K562 (cell line): ENCODE results near the gene VEGFA. TPM values are rescaled to one million over a fixed set of nuclear protein-coding genes. Genes with fewer than 3 reads are reported as not detected.

ENCODE experiments used
- ARID1B ChIP-seq: fragments of 450-650 bp; IDR thresholded peaks from 2 replicates; pipeline ENCODE4 v1.6.1; 2016; ENCODE audit warnings: antibody characterized with exemption, mild to moderate bottlenecking, inconsistent platforms
- ATF1 ChIP-seq, 2 experiments: fragments of 450-650 bp in 1 of 2; IDR thresholded peaks; 2 replicates each; pipeline ENCODE4 v1.6.1; 2016; ENCODE audit warnings: missing compliant biosample characterization in 1 of 2, missing genetic modification characterization in 1 of 2
- CHCHD3 ChIP-seq: fragments of 250-450 bp; sonication (Bioruptor Pico); IDR thresholded peaks from 2 replicates; pipeline ENCODE4 v2.1.2; 2022; ENCODE audit warnings: mild to moderate bottlenecking
- E4F1 ChIP-seq: fragments of 250-450 bp; sonication (Bioruptor Pico); IDR thresholded peaks from 2 replicates; pipeline ENCODE4 v1.5.0; 2021; ENCODE audit warnings: mild to moderate bottlenecking, borderline replicate concordance
- EWSR1 ChIP-seq: fragments of 450-650 bp; IDR thresholded peaks from 2 replicates; pipeline ENCODE4 v1.6.1; 2018; ENCODE audit warnings: borderline replicate concordance, mild to moderate bottlenecking, low read depth, moderate library complexity; ENCODE audit not compliant: partially characterized antibody
- FOXK1 ChIP-seq: sonication (generic); formaldehyde crosslinking; IDR thresholded peaks from 2 replicates; pipeline ENCODE4 v1.8.0; 2022; ENCODE audit warnings: missing genetic modification reagents, mild to moderate bottlenecking, borderline replicate concordance
- KDM2B ChIP-seq: fragments of 250-450 bp; sonication (Bioruptor Pico); IDR thresholded peaks from 2 replicates; pipeline ENCODE4 v1.8.0; 2021; ENCODE audit warnings: mild to moderate bottlenecking, moderate library complexity
- KDM5B ChIP-seq: fragments of 200-600 bp; sonication (generic); IDR thresholded peaks from 2 replicates; pipeline ENCODE4 v1.6.1; 2012; ENCODE audit warnings: low read depth, mild to moderate bottlenecking, moderate library complexity, low read length, control low read depth, inconsistent platforms; ENCODE audit not compliant: insufficient replicate concordance
- MAX ChIP-seq: sonication (generic); formaldehyde crosslinking; IDR thresholded peaks from 2 replicates; pipeline ENCODE4 v1.9.0; 2022; ENCODE audit warnings: mild to moderate bottlenecking, missing genetic modification reagents
- MEF2D ChIP-seq: conservative IDR thresholded peaks from 2 replicates; pipeline ENCODE4 v1.6.1; 2016; ENCODE audit warnings: low read depth, missing genetic modification characterization, missing compliant biosample characterization
- PHF8 ChIP-seq: fragments of 200-600 bp; sonication (generic); IDR thresholded peaks from 2 replicates; pipeline ENCODE4 v1.6.1; 2012; ENCODE audit warnings: mixed run types, mild to moderate bottlenecking, inconsistent platforms, low read length, moderate library complexity, borderline replicate concordance
- PPARD ChIP-seq: fragments of 250-450 bp; sonication (Bioruptor Pico); IDR thresholded peaks from 2 replicates; pipeline ENCODE4 v1.8.0; 2022; ENCODE audit warnings: inconsistent platforms, mild to moderate bottlenecking, moderate library complexity
- RBM34 ChIP-seq: fragments of 200-400 bp; formaldehyde crosslinking; IDR thresholded peaks from 2 replicates; pipeline ENCODE4 v1.6.1; 2018; ENCODE audit warnings: low read length, borderline replicate concordance; ENCODE audit not compliant: insufficient read depth
- SLC30A9 ChIP-seq: fragments of 250-450 bp; sonication (Bioruptor Pico); IDR thresholded peaks from 2 replicates; pipeline ENCODE4 v1.8.0; 2022; ENCODE audit warnings: mild to moderate bottlenecking, moderate library complexity
- SREBF1 ChIP-seq: fragments of 150-350 bp; IDR thresholded peaks from 2 replicates; pipeline ENCODE4 v1.6.1; 2014; ENCODE audit warnings: antibody characterized with exemption, low read depth, low read length, borderline replicate concordance
- STAT5A ChIP-seq: IDR thresholded peaks from 2 replicates; pipeline ENCODE4 v1.6.1; 2012; ENCODE audit warnings: low read length, inconsistent platforms, borderline replicate concordance
- ZBTB7A ChIP-seq: IDR thresholded peaks from 2 replicates; pipeline ENCODE4 v1.6.1; 2011; ENCODE audit warnings: low read depth, mild to moderate bottlenecking, low read length, moderate library complexity, borderline replicate concordance; ENCODE audit not compliant: control insufficient read depth
- ZC3H4 ChIP-seq: sonication (generic); formaldehyde crosslinking; IDR thresholded peaks from 2 replicates; pipeline ENCODE4 v1.9.0; 2021; ENCODE audit warnings: missing genetic modification reagents, borderline replicate concordance
- ZKSCAN1 ChIP-seq: fragments of 150-350 bp; IDR thresholded peaks from 2 replicates; pipeline ENCODE4 v1.6.1; 2016; ENCODE audit warnings: low read depth, low read length
- ZNF263 ChIP-seq: sonication (generic); formaldehyde crosslinking; IDR thresholded peaks from 2 replicates; pipeline ENCODE4 v1.8.0; 2022; ENCODE audit warnings: mild to moderate bottlenecking, missing genetic modification reagents, borderline replicate concordance
- ZNF316 ChIP-seq: fragments of 450-650 bp; IDR thresholded peaks from 2 replicates; pipeline ENCODE4 v1.6.1; 2016
- polyA plus RNA-seq, 8 experiments: library from polyadenylated mRNA; depleted of rRNA in 4 of 8; stranded (reverse) in 5 of 8; unstranded in 3 of 8; fragments of >200 nt; fragmentation: Nextera tagmentation in 2 of 8; fragmentation: Illumina TruSeq in 1 of 8; extraction: Ambion mirVana in 2 of 8; extraction: Trizol in 1 of 8; gene quantifications; 2 replicates each; pipeline versions ENCODE4 v1.2.1 to v1.2.3, GENCODE V29; 2011 to 2014; ENCODE audit warnings: inconsistent platforms in 1 of 8, missing spikeins in 1 of 8
- total RNA-seq, 7 experiments: library from RNA; depleted of rRNA in 6 of 7; stranded (reverse); fragments of >200 nt in 6 of 7; fragmentation: Illumina TruSeq in 2 of 7; extraction: Trizol in 2 of 7; gene quantifications; 2 replicates each; pipeline versions ENCODE4 v1.2.1 to v1.2.3, GENCODE V29; 2011 to 2021; ENCODE audit warnings: low replicate concordance in 1 of 7
- TF ChIP-seq, protein P1 (sequence below): sonication (generic); formaldehyde crosslinking; IDR thresholded peaks from 2 replicates; pipeline ENCODE4 v1.8.0; 2022; ENCODE audit warnings: mild to moderate bottlenecking, low read depth, missing genetic modification reagents
- TF ChIP-seq, protein P2 (sequence below): fragments of 450-650 bp; formaldehyde crosslinking; IDR thresholded peaks from 2 replicates; pipeline ENCODE4 v1.4.0; 2020; ENCODE audit warnings: mild to moderate bottlenecking, mixed read lengths

Gene VEGFA
- total and polyA plus RNA-seq, 9 of the 15 experiments (the other 6 are each of a cell fraction or from before 2014, with no cell fraction given) = 14.0 to 271 (median 124) TPM

DNA sequence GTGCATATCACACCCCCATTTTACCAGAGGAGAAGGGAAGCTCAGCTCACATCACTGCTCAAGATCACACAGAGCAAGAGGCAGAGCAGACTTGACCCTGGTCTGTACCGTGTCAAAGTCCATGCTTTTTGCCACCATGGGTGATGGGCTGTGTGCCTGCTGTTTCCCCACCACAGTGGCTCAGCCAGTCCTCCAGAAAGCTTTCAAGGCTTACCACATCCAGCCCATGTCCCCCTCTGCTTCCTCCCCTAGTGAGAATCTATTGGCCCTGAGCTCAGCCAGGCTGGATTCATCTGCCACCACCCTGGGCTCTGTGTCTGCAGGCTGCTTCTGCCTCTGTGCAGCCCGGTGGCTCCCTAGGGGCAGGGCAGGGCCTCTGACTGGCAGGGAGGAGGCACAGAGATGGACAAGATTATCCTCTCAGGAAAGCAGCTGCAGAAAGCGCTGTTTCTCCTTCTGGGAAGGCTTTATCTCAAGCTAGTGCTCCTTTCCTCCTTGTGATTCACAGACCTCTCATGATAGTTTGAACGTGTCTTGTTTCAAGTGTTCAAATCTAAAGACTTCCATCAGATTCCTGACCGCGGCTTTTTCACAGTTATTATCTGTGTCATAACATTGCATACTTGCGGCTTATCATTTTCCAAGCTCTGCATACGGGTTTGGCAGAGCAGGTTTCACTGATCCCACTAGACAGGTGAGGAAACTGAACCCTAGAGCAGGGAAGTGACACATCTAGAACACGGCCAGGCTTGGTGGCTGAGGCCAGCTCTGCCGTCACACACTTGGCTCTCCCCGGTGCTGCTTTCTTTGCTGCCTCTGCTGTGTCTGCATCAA, 37.4 kb downstream of the VEGFA start (continued):
- TF ChIP-seq, protein P1, sequence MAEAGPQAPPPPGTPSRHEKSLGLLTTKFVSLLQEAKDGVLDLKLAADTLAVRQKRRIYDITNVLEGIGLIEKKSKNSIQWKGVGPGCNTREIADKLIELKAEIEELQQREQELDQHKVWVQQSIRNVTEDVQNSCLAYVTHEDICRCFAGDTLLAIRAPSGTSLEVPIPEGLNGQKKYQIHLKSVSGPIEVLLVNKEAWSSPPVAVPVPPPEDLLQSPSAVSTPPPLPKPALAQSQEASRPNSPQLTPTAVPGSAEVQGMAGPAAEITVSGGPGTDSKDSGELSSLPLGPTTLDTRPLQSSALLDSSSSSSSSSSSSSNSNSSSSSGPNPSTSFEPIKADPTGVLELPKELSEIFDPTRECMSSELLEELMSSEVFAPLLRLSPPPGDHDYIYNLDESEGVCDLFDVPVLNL (CRISPR knock-in tag) = peak; percentile 16; the same call in 1 of the 2 replicates
- TF ChIP-seq FOXK1 (CRISPR knock-in tag) (no peak), ATF1 (CRISPR knock-in tag; IDR thresholded peaks at IDR 0.05) (no peak), ATF1 (tag; IDR thresholded peaks at IDR 0.05) (peak; percentile 27; the same call in 1 of the 2 replicates), KDM2B (CRISPR knock-in tag) (no peak), ZBTB7A (no peak), KDM5B (peak; percentile 24), STAT5A (peak; percentile 34; the same call in 1 of the 2 replicates), EWSR1 (no peak), RBM34 (no peak), ZKSCAN1 (no peak), ZC3H4 (CRISPR knock-in tag) (no peak), E4F1 (no peak), MEF2D (no peak), PPARD (no peak), CHCHD3 (CRISPR knock-in tag) (no peak), PHF8 (no peak), ZNF263 (peak; percentile 92), SREBF1 (no peak), SLC30A9 (CRISPR knock-in tag) (no peak), MAX (CRISPR knock-in tag) (no peak), ARID1B (peak; percentile 83), ZNF316 (no peak)
- TF ChIP-seq, protein P2, sequence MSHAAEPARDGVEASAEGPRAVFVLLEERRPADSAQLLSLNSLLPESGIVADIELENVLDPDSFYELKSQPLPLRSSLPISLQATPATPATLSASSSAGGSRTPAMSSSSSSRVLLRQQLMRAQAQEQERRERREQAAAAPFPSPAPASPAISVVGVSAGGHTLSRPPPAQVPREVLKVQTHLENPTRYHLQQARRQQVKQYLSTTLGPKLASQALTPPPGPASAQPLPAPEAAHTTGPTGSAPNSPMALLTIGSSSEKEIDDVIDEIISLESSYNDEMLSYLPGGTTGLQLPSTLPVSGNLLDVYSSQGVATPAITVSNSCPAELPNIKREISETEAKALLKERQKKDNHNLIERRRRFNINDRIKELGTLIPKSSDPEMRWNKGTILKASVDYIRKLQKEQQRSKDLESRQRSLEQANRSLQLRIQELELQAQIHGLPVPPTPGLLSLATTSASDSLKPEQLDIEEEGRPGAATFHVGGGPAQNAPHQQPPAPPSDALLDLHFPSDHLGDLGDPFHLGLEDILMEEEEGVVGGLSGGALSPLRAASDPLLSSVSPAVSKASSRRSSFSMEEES (CRISPR knock-in tag) = no peak
